ENCODE data around the gene POFUT1. TPM values are rescaled to one million over a fixed set of nuclear protein-coding genes. Genes with fewer than 3 reads are reported as not detected.

Gene POFUT1
- total and polyA plus RNA-seq, 2 of the 8 experiments (the other 6 are each of a cell fraction or from before 2014, with no cell fraction given), result 19.4 to 24.4 TPM

- TF ChIP-seq CHD7 (IDR thresholded peaks at IDR 0.05; ENCODE audit: insufficient replicate concordance, low read length), result no peak
- no peak for TF ChIP-seq MAFK (IDR thresholded peaks at IDR 0.05; ENCODE audit: low read depth, low read length)
- no peak for TF ChIP-seq CTCF (IDR thresholded peaks at IDR 0.05; ENCODE audit: control extremely low read depth in 1 of 3, insufficient read depth in 1 of 3, low read depth in 1 of 3, low read length in 3 of 3)
- no peak for TF ChIP-seq BRCA1 (IDR thresholded peaks at IDR 0.05; ENCODE audit: low read depth, low read length)
- TF ChIP-seq EGR1 (IDR thresholded peaks at IDR 0.05; ENCODE audit: borderline replicate concordance, low read depth, low read length), result no peak
- no peak for TF ChIP-seq CTBP2 (IDR thresholded peaks at IDR 0.05; ENCODE audit: borderline replicate concordance, insufficient read depth, insufficient read length, low read length)
- no peak for TF ChIP-seq NRF1 (IDR thresholded peaks at IDR 0.05; ENCODE audit: low read depth, low read length)
- no peak for TF ChIP-seq TBP (IDR thresholded peaks at IDR 0.05; ENCODE audit: low read depth, low read length)
Measured at GRCh38 chr20:32218156-32218900, 10.6 kb downstream of the POFUT1 start (continued).
